H1 (cell line): ENCODE measurements around the gene PTPRR.

Source experiments
- BCL11A ChIP-seq, 2 experiments: IDR thresholded peaks; one replicate each; pipeline ENCODE4 v1.6.1; 2011; ENCODE audit warnings: low read depth in 2 of 2, low read length in 2 of 2, mild to moderate bottlenecking in 2 of 2
- BRCA1 ChIP-seq: IDR thresholded peaks from 2 replicates; pipeline ENCODE4 v1.6.1; 2012; ENCODE audit warnings: low read depth, low read length, improper control_type of control experiment
- CREB1 ChIP-seq: IDR thresholded peaks from 2 replicates; pipeline ENCODE4 v1.6.1; 2012; ENCODE audit warnings: inconsistent platforms
- CTCF ChIP-seq, 3 experiments: IDR thresholded peaks; 1 replicate in 2 of 3; 2 replicates in 1 of 3; pipeline versions ENCODE4 v1.5.1 to v1.6.1; 2011; ENCODE audit warnings: low read length in 3 of 3, mild to moderate bottlenecking in 3 of 3, inconsistent platforms in 2 of 3, low read depth in 1 of 3, moderate library complexity in 1 of 3; ENCODE audit not compliant: insufficient read depth in 1 of 3; ENCODE audit errors: control extremely low read depth in 1 of 3
- EGR1 ChIP-seq: IDR thresholded peaks from 2 replicates; pipeline ENCODE4 v1.6.1; 2011; ENCODE audit warnings: low read depth, low read length, borderline replicate concordance
- EZH2 ChIP-seq: fragments of 200-600 bp; sonication (generic); IDR thresholded peaks from 2 replicates; pipeline ENCODE4 v1.7.1; 2012; ENCODE audit warnings: low read depth, mild to moderate bottlenecking, moderate library complexity, low read length, inconsistent platforms; ENCODE audit not compliant: severe bottlenecking
- JUN ChIP-seq: IDR thresholded peaks from 2 replicates; pipeline ENCODE4 v1.6.1; 2011; ENCODE audit warnings: low read depth, mild to moderate bottlenecking, improper control_type of control experiment, low read length
- JUND ChIP-seq: IDR thresholded peaks from 2 replicates; pipeline ENCODE4 v1.6.1; 2011; ENCODE audit warnings: mild to moderate bottlenecking, improper control_type of control experiment, low read length
- POLR2A ChIP-seq, 2 experiments: IDR thresholded peaks; 1 replicate in 1 of 2; 2 replicates in 1 of 2; pipeline ENCODE4 v1.6.1; 2011; ENCODE audit warnings: low read depth in 2 of 2, low read length in 2 of 2, mild to moderate bottlenecking in 2 of 2; ENCODE audit errors: control extremely low read depth in 1 of 2
- RAD21 ChIP-seq, 2 experiments: IDR thresholded peaks in 1 of 2; conservative IDR thresholded peaks in 1 of 2; 2 replicates each; pipeline ENCODE4 v1.6.1; 2011; ENCODE audit warnings: low read depth in 2 of 2, low read length in 2 of 2, improper control_type of control experiment in 1 of 2, inconsistent platforms in 1 of 2, mild to moderate bottlenecking in 1 of 2, moderate library complexity in 1 of 2
- SIN3A ChIP-seq, 2 experiments: IDR thresholded peaks in 1 of 2; conservative IDR thresholded peaks in 1 of 2; 2 replicates each; pipeline ENCODE4 v1.6.1; 2011 to 2012; ENCODE audit warnings: low read length in 2 of 2, improper control_type of control experiment in 1 of 2, low read depth in 1 of 2, mild to moderate bottlenecking in 1 of 2
- YY1 ChIP-seq: IDR thresholded peaks from 2 replicates; pipeline ENCODE4 v1.6.1; 2011; ENCODE audit warnings: low read depth, mild to moderate bottlenecking, low read length
- ZNF274 ChIP-seq: IDR thresholded peaks from 2 replicates; pipeline ENCODE4 v1.7.0; 2012; ENCODE audit warnings: low read length, borderline replicate concordance; ENCODE audit errors: extremely low read depth

DNA sequence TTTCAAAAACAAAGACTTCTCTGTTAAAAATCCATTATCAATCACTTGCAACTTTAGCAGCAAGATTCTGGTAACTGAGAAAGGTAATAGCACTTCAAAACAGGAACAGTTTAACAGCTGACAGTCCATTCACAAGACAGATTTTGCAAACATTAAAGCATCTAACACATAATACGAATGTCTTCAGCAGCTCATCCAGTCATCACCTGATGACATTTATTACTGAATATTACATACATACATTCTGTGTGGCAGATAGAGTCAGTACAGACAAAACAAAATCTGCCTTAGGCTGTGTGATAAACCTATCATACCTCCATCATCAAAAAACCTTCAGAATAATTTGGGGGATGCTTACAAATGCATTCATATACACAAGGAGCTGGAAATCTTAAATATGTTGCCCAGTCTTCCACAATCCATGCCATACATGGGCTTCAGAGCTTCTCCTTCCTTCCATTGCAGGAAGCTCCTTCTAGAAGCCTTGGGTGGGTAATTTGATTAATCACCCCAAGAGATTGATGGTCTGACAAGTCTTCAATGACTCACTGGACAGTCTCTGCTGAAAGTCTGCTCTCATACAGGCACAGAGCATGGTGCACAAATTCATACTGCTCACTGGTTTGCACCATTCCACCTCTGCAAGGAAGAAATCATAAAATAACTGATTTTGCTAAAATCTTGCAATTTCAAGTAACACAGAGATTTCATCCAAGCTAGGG lies 281.7 kb downstream of the PTPRR start:
- TF ChIP-seq CTCF (IDR thresholded peaks at IDR 0.05; ENCODE audit: control extremely low read depth in 1 of 3, insufficient read depth in 1 of 3, low read depth in 1 of 3, low read length in 3 of 3), result no peak
- no peak for TF ChIP-seq JUND
- no peak for TF ChIP-seq RAD21 (IDR thresholded peaks at IDR 0.05 in 1 of 2, conservative IDR thresholded peaks at IDR 0.05 in 1 of 2; ENCODE audit: low read depth in 2 of 2, low read length in 2 of 2)
- TF ChIP-seq ZNF274, result no peak
- no peak for TF ChIP-seq EZH2
- no peak for TF ChIP-seq YY1
- no peak for TF ChIP-seq BCL11A (IDR thresholded peaks at IDR 0.05; ENCODE audit: low read depth in 2 of 2, low read length in 2 of 2)
- no peak for TF ChIP-seq BRCA1
- no peak for TF ChIP-seq SIN3A (conservative IDR thresholded peaks at IDR 0.05 in 1 of 2, IDR thresholded peaks at IDR 0.05 in 1 of 2; ENCODE audit: low read depth in 1 of 2, low read length in 2 of 2)
- no peak for TF ChIP-seq POLR2A (IDR thresholded peaks at IDR 0.05; ENCODE audit: control extremely low read depth in 1 of 2, low read depth in 2 of 2, low read length in 2 of 2)
- no peak for TF ChIP-seq CREB1
- no peak for TF ChIP-seq EGR1
- TF ChIP-seq JUN, result no peak
